Chondrocyte (in vitro differentiated cells): ENCODE data around the gene ATF5. TPM values are rescaled to one million over a fixed set of nuclear protein-coding genes. Genes with fewer than 3 reads are reported as not detected.
"Not testable (repeated sequence)": the region's sequence is repeated elsewhere in the genome, so short reads cannot be mapped to it uniquely, and the experiment has no call there.

Source experiments
- DNase-seq: peaks from one replicate; pipeline ENCODE4 v3.0.0; 2021; ENCODE audit warnings: mixed read lengths, low spot score
- H3K27ac Mint-ChIP-seq: one replicate; pipeline ENCODE4 v1.8.0; 2021; ENCODE audit warnings: mild to moderate bottlenecking, moderate library complexity, mixed read lengths; ENCODE audit not compliant: unreplicated experiment
- H3K27me3 Mint-ChIP-seq: 2 replicates; pipeline ENCODE4 v1.8.0; 2021; ENCODE audit warnings: low read depth, mixed read lengths
- H3K36me3 Mint-ChIP-seq: 2 replicates; pipeline ENCODE4 v1.8.0; 2021; ENCODE audit warnings: low read depth, mixed read lengths
- H3K4me1 Mint-ChIP-seq: 2 replicates; pipeline ENCODE4 v1.8.0; 2021; ENCODE audit warnings: low read depth, mild to moderate bottlenecking, mixed read lengths
- H3K4me3 Mint-ChIP-seq: one replicate; pipeline ENCODE4 v1.8.0; 2021; ENCODE audit warnings: mild to moderate bottlenecking, moderate library complexity, mixed read lengths; ENCODE audit not compliant: unreplicated experiment
- H3K9me3 Mint-ChIP-seq: 2 replicates; pipeline ENCODE4 v1.8.0; 2021; ENCODE audit warnings: low read depth, mixed read lengths
- total RNA-seq: library from RNA; stranded (reverse); gene quantifications from 3 replicates; pipeline ENCODE4 v1.2.1, GENCODE V29; 2021
- TF ChIP-seq, protein P1 (sequence below): fragments of 200-600 bp; sonication (generic); IDR thresholded peaks from 2 replicates; pipeline ENCODE4 v1.5.0; 2021; ENCODE audit warnings: antibody characterized with exemption, mild to moderate bottlenecking, moderate library complexity

Gene ATF5
- total RNA-seq, 1 donor from 2014 or later = 53.4 TPM

DNA sequence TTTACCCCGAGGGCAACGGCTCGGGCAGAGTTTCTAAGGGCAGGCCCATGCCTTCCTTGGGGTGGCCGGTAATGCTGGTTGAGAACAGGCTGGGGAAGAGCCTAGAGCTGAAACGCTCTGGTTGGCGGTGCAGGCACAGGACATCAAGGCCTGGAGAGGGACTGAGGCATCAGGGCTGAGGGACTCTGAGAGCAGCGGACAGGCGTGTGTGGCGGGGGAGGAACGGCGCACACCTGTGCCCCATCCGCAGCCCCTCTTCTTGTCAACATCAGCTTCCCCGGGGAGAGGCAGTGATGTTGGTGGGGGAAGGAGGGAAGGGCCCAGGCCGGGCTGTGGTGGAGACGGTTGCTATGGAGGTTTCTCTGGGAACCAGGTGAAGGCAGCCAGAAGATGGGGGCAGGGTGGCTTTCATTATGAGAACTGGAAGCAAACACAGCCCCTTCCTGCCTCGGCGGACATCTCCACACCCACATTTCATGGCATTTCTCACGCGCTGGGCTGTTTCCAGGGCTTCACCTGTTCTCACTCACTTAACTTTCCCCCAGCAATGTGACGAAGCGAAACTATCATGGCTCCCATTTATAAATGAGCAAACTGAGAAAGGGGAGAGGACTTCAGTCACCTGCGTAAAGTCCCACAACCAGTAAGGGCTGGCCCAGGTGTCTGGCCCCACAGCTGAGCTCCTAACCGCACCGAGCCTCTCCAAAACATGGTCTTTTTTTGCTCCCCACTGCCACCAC is 8.2 kb upstream of the ATF5 start:
- no peak for DNase-seq
- Mint-ChIP-seq H3K36me3 (peaks cover 12% of the 10 kb centered on the region), H3K27ac (no peak overlapping the region), H3K4me3 (no peak overlapping the region), H3K27me3 (no peaks in the 10 kb centered on the region), H3K9me3 (no peaks in the 10 kb centered on the region), H3K4me1 (peaks cover 15% of the 10 kb centered on the region)
- TF ChIP-seq, protein P1, sequence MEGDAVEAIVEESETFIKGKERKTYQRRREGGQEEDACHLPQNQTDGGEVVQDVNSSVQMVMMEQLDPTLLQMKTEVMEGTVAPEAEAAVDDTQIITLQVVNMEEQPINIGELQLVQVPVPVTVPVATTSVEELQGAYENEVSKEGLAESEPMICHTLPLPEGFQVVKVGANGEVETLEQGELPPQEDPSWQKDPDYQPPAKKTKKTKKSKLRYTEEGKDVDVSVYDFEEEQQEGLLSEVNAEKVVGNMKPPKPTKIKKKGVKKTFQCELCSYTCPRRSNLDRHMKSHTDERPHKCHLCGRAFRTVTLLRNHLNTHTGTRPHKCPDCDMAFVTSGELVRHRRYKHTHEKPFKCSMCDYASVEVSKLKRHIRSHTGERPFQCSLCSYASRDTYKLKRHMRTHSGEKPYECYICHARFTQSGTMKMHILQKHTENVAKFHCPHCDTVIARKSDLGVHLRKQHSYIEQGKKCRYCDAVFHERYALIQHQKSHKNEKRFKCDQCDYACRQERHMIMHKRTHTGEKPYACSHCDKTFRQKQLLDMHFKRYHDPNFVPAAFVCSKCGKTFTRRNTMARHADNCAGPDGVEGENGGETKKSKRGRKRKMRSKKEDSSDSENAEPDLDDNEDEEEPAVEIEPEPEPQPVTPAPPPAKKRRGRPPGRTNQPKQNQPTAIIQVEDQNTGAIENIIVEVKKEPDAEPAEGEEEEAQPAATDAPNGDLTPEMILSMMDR = no peak

- Mint-ChIP-seq H3K4me1 (peaks cover 19% of the 10 kb centered on the region), H3K4me3 (no peak overlapping the region), H3K9me3 (no peaks in the 10 kb centered on the region), H3K27ac (peak overlapping the region; percentile 27), H3K27me3 (no peaks in the 10 kb centered on the region), H3K36me3 (peaks cover 12% of the 10 kb centered on the region)
- DNase-seq = no peak
- TF ChIP-seq, protein P1 = no peak
Measured at GRCh38 chr19:49921871-49922795, 6.9 kb upstream of the ATF5 start.

DNA sequence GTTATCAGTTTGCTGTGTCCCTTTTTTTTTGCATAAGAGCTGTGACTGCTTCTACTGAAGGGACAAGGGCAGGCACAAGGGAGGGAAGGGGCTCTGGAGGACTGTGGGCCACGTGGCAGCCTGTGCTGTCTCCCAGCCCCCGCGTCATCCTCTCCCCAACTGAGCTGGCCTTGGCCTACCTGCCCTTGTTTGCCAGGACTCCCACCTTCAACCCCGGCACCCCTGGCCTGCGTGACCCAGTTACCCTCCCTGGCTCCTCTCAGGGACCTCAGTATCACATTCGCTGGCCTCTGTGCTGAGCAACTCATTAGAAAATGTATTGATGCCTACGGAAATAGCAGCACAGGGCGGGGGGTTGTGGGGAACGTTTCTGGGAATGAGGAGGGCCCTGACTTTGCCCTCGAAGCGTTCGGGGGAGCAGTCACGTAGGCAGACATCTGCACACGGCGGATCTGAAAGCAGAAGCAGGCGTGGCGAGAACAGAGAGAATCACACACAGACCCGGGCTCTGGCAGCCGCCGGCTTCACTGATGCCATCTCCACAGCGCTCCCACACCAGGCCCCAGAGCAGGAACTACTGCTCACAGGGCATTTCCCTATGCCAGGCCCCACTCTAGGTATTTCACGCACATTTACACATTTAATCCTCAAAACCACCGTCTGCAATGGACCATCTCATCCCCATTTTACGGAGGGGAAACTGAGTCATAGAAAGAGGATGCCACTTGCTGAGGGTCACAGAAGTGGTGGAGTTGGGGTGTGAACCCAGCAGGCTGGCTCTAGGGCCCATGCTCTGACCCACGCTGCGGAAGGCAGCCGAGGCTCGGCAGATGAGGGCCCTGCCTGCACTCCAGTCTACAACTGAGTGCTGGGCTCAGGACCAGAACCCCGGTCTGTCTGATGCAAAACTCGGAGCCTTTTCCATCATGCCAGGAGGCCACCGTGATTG is 5.7 kb upstream of the ATF5 start:
- no peak for DNase-seq
- H3K27me3 Mint-ChIP-seq = no peaks in the 10 kb centered on the region

DNA sequence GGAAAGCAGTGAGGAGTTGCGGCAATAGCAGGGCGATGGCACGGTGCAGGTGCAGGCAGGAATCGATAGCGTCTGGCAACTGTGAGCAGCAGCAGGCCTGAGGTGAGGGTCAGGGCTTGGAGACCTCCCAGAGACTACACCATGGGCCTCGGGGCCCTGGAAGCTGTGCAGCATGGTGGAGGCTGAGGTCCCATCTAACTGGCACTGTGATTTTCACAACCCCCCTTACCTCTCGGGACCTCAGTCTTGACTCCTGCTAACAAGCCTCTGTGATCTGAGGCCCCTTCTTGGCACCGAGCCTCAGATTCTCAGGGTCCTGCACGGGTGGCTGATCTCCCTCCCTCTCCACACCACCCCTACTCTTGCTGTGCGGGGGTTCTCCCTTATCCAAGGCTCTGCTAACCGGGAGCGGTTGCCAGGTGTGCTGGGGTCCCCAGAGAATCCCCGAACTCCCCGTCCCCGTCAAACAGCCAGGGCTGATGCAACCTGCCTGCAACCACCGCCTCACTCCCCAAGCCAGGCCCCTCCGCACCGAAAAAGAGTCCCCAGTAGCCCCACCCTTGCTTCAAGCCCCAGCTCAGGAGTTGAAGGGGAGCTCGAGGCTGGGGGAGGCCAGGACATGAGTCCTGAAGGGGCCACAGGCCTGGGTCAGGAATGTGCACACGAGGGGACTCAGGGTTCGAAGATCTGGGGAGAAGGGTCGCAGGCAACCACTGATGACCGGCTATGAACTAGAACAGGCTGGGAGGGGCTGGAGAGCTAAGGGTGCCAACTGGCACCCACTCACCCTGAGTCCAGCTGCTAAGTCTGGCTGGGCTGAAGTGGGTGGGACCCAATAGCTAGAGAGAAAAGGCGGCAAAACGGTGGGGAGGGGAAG is 4.8 kb upstream of the ATF5 start:
- H3K4me3 Mint-ChIP-seq = no peak overlapping the region
- peak overlapping the region; percentile 76 for H3K27ac Mint-ChIP-seq
- no peaks in the 10 kb centered on the region for H3K27me3 Mint-ChIP-seq
- H3K36me3 Mint-ChIP-seq = peaks cover 13% of the 10 kb centered on the region
- H3K4me1 Mint-ChIP-seq = peaks cover 34% of the 10 kb centered on the region
- TF ChIP-seq, protein P1 = no peak
- H3K9me3 Mint-ChIP-seq = no peaks in the 10 kb centered on the region
- DNase-seq = no peak

More for the DNA sequence above, 5.7 kb upstream of the ATF5 start:
- TF ChIP-seq, protein P1 = no peak
- Mint-ChIP-seq H3K36me3 (peaks cover 12% of the 10 kb centered on the region), H3K27ac (no peak overlapping the region), H3K9me3 (no peaks in the 10 kb centered on the region), H3K4me3 (no peak overlapping the region), H3K4me1 (peaks cover 30% of the 10 kb centered on the region)

DNA sequence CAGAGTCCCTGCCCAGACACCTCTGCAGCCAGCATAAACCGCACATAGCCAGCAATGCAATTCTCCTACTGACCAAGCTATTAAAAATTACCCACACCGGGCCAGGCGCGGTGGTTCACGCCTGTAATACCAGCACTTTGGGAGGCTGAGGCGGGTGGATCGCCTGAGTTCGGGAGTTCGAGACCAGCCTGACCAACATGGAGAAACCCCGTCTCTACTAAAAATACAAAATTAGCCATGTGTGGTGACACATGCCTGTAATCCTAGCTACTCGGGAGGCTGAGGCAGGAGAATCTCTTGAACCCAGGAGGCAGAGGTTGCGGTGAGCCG is 4.2 kb upstream of the ATF5 start:
- DNase-seq, H3K9me3 Mint-ChIP-seq, H3K27me3 Mint-ChIP-seq, H3K4me3 Mint-ChIP-seq: not testable (repeated sequence)
- H3K27ac Mint-ChIP-seq = peak overlapping the region; percentile 76
- peaks cover 35% of the 10 kb centered on the region for H3K4me1 Mint-ChIP-seq
- H3K36me3 Mint-ChIP-seq = peaks cover 13% of the 10 kb centered on the region
